WTC11 (cell line): Measurements from ENCODE around the gene BRAF. TPM values are rescaled to one million over a fixed set of nuclear protein-coding genes. Genes with fewer than 3 reads are reported as not detected.

Experiments used
- ATAC-seq: fragments of 200-7000 bp; cut with Tn5 transposase; 2 replicates; pipeline ENCODE4 v1.10.0; 2021; ENCODE audit warnings: mild to moderate bottlenecking, moderate library complexity
- CTCF ChIA-PET: fragments of 300-600 bp; sonication (Branson Sonifier 250); formaldehyde crosslinking; loops from one replicate; lab custom pipeline; 2021; ENCODE audit warnings: antibody characterized with exemption; lab: Charles Lee
- POLR2A ChIA-PET: fragments of 350-600 bp; sonication (Branson Sonifier 250); formaldehyde crosslinking; loops from one replicate; lab custom pipeline; 2021; ENCODE audit warnings: antibody characterized with exemption; lab: Charles Lee
- DNase-seq: peaks from one replicate; pipeline ENCODE4 v3.0.0; 2021; ENCODE audit warnings: low spot score
- H3K27ac Mint-ChIP-seq: 2 replicates; pipeline ENCODE4 v1.8.0; 2021; ENCODE audit warnings: mixed read lengths
- H3K27me3 Mint-ChIP-seq: 2 replicates; pipeline ENCODE4 v1.8.0; 2021; ENCODE audit warnings: low read depth, mild to moderate bottlenecking, moderate library complexity, mixed read lengths
- H3K36me3 Mint-ChIP-seq: 2 replicates; pipeline ENCODE4 v1.8.0; 2021; ENCODE audit warnings: mixed read lengths
- H3K4me1 Mint-ChIP-seq: 2 replicates; pipeline ENCODE4 v1.8.0; 2022; ENCODE audit warnings: mixed read lengths
- H3K4me3 Mint-ChIP-seq: 2 replicates; pipeline ENCODE4 v1.8.0; 2021; ENCODE audit warnings: mild to moderate bottlenecking, moderate library complexity, mixed read lengths
- H3K9me3 Mint-ChIP-seq: 2 replicates; pipeline ENCODE4 v1.8.0; 2021; ENCODE audit warnings: mixed read lengths
- AFF4 ChIP-seq: sonication (generic); formaldehyde crosslinking; IDR thresholded peaks from 2 replicates; pipeline ENCODE4 v1.8.1; 2023; ENCODE audit warnings: mild to moderate bottlenecking, missing genetic modification reagents, borderline replicate concordance
- ARID4B ChIP-seq: sonication (generic); formaldehyde crosslinking; IDR thresholded peaks from 2 replicates; pipeline ENCODE4 v1.8.0; 2023; ENCODE audit warnings: missing genetic modification reagents, mild to moderate bottlenecking, borderline replicate concordance
- ATF1 ChIP-seq: sonication (generic); formaldehyde crosslinking; IDR thresholded peaks from 2 replicates; pipeline ENCODE4 v1.8.1; 2023; ENCODE audit warnings: mild to moderate bottlenecking, moderate library complexity, missing genetic modification reagents
- ATF2 ChIP-seq: sonication (generic); formaldehyde crosslinking; IDR thresholded peaks from 2 replicates; pipeline ENCODE4 v1.8.1; 2022; ENCODE audit warnings: low read depth, missing genetic modification reagents, borderline replicate concordance
- ATF6 ChIP-seq: sonication (generic); formaldehyde crosslinking; IDR thresholded peaks from 2 replicates; pipeline ENCODE4 v1.8.1; 2023; ENCODE audit warnings: mild to moderate bottlenecking, missing genetic modification reagents
- CREB1 ChIP-seq: sonication (generic); formaldehyde crosslinking; IDR thresholded peaks from 2 replicates; pipeline ENCODE4 v1.8.0; 2023; ENCODE audit warnings: mild to moderate bottlenecking, missing genetic modification reagents
- E2F1 ChIP-seq: sonication (generic); formaldehyde crosslinking; IDR thresholded peaks from 2 replicates; pipeline ENCODE4 v1.8.0; 2022; ENCODE audit warnings: mild to moderate bottlenecking, missing genetic modification reagents
- E2F4 ChIP-seq: sonication (generic); formaldehyde crosslinking; IDR thresholded peaks from 2 replicates; pipeline ENCODE4 v1.8.1; 2022; ENCODE audit warnings: low read depth, mild to moderate bottlenecking, moderate library complexity, missing genetic modification reagents, borderline replicate concordance
- ETV6 ChIP-seq: sonication (generic); formaldehyde crosslinking; IDR thresholded peaks from 2 replicates; pipeline ENCODE4 v1.8.1; 2022; ENCODE audit warnings: mild to moderate bottlenecking, missing genetic modification reagents
- GTF2I ChIP-seq: fragments of 250-450 bp; sonication (Bioruptor Pico); conservative IDR thresholded peaks from 2 replicates; pipeline ENCODE4 v1.4.0; 2021; ENCODE audit warnings: mild to moderate bottlenecking
- NFATC4 ChIP-seq: fragments of 250-450 bp; sonication (Bioruptor Pico); IDR thresholded peaks from 2 replicates; pipeline ENCODE4 v1.9.0; 2021; ENCODE audit warnings: mild to moderate bottlenecking
- NFYB ChIP-seq: sonication (generic); formaldehyde crosslinking; conservative IDR thresholded peaks from 2 replicates; pipeline ENCODE4 v1.8.0; 2022; ENCODE audit warnings: low read depth, missing genetic modification reagents
- NR2C2 ChIP-seq: sonication (generic); formaldehyde crosslinking; IDR thresholded peaks from 2 replicates; pipeline ENCODE4 v1.8.0; 2022; ENCODE audit warnings: mild to moderate bottlenecking, missing genetic modification reagents
- NR3C1 ChIP-seq: sonication (generic); formaldehyde crosslinking; conservative IDR thresholded peaks from 2 replicates; pipeline ENCODE4 v1.8.1; 2023; ENCODE audit warnings: low read depth, mild to moderate bottlenecking, missing genetic modification reagents
- SOX15 ChIP-seq: fragments of 250-450 bp; sonication (Bioruptor Pico); IDR thresholded peaks from 2 replicates; pipeline ENCODE4 v1.9.0; 2021; ENCODE audit warnings: mild to moderate bottlenecking
- SP1 ChIP-seq: sonication (generic); formaldehyde crosslinking; conservative IDR thresholded peaks from 2 replicates; pipeline ENCODE4 v1.8.1; 2022; ENCODE audit warnings: missing genetic modification reagents
- ZNF232 ChIP-seq: sonication (generic); formaldehyde crosslinking; IDR thresholded peaks from 2 replicates; pipeline ENCODE4 v1.8.0; 2022; ENCODE audit warnings: mild to moderate bottlenecking, missing genetic modification reagents
- ZNF317 ChIP-seq: sonication (generic); formaldehyde crosslinking; IDR thresholded peaks from 2 replicates; pipeline ENCODE4 v1.8.1; 2023; ENCODE audit warnings: low read depth, mild to moderate bottlenecking, moderate library complexity, missing genetic modification reagents, borderline replicate concordance
- ZNF416 ChIP-seq: fragments of 250-450 bp; sonication (Bioruptor Pico); IDR thresholded peaks from 2 replicates; pipeline ENCODE4 v1.9.0; 2021; ENCODE audit warnings: mild to moderate bottlenecking, inconsistent platforms
- ZSCAN18 ChIP-seq: fragments of 250-450 bp; sonication (Bioruptor Pico); IDR thresholded peaks from 2 replicates; pipeline ENCODE4 v2.1.2; 2022; ENCODE audit warnings: mild to moderate bottlenecking, moderate library complexity
- total RNA-seq: library from RNA; stranded (reverse); gene quantifications from 3 replicates; pipeline ENCODE4 v1.2.3, GENCODE V29; 2021

BRAF gene
- total RNA-seq, 1 experiment from 2014 or later: 29.2 TPM

- TF ChIP-seq E2F1: no peak
Measured at GRCh38 chr7:140898786-140899536, 25.8 kb downstream of the BRAF start (continued).

GRCh38 chr7:140896996-140897395, 27.7 kb downstream of the BRAF start:
- no peak for ATAC-seq
- no peaks in the 10 kb centered on the region for H3K36me3 Mint-ChIP-seq
- H3K4me1 Mint-ChIP-seq: peaks cover 41% of the 10 kb centered on the region
- DNase-seq: no peak
- CTCF ChIA-PET: no interaction called here
- no peak overlapping the region for H3K27ac Mint-ChIP-seq
- no peak overlapping the region for H3K4me3 Mint-ChIP-seq
- no peak for TF ChIP-seq SP1
- no peak for TF ChIP-seq NFYB (CRISPR knock-in tag)
- no peak for TF ChIP-seq ATF2
- no peak for TF ChIP-seq NFATC4 (CRISPR knock-in tag)
- TF ChIP-seq SOX15 (CRISPR knock-in tag): no peak
- TF ChIP-seq ARID4B (CRISPR knock-in tag): no peak
- no peak for TF ChIP-seq ZNF232
- no peak for TF ChIP-seq ZNF416 (CRISPR knock-in tag)
- TF ChIP-seq ZNF317 (CRISPR knock-in tag): no peak
- no peak for TF ChIP-seq AFF4 (CRISPR knock-in tag)
- no peak for TF ChIP-seq NR2C2 (CRISPR knock-in tag)
- TF ChIP-seq E2F4 (CRISPR knock-in tag): no peak
- no peak for TF ChIP-seq ZSCAN18
- TF ChIP-seq ATF1: no peak
- TF ChIP-seq ATF6 (CRISPR knock-in tag): no peak
- no peak for TF ChIP-seq NR3C1 (CRISPR knock-in tag)
- no peak for TF ChIP-seq GTF2I (CRISPR knock-in tag)
- TF ChIP-seq CREB1 (CRISPR knock-in tag): no peak
- TF ChIP-seq ETV6 (CRISPR knock-in tag): no peak
- H3K9me3 Mint-ChIP-seq: no peaks in the 10 kb centered on the region
- no peaks in the 10 kb centered on the region for H3K27me3 Mint-ChIP-seq
- POLR2A ChIA-PET: no interaction called here
